Measurements from ENCODE around the gene B4GALT6.

The B4GALT6 gene

GRCh38 chr18:31702449-31702848 is 18.1 kb upstream of the B4GALT6 start:
- ATAC-seq (no peak), DNase-seq (no peak)
- no peaks in the 10 kb centered on the region for H3K9me3 Mint-ChIP-seq
- H3K27ac Mint-ChIP-seq: no peak overlapping the region
- H3K27me3 Mint-ChIP-seq: no peaks in the 10 kb centered on the region
- H3K4me3 Mint-ChIP-seq: no peak overlapping the region
- H3K4me1 Mint-ChIP-seq: peaks cover 7% of the 10 kb centered on the region

DNA sequence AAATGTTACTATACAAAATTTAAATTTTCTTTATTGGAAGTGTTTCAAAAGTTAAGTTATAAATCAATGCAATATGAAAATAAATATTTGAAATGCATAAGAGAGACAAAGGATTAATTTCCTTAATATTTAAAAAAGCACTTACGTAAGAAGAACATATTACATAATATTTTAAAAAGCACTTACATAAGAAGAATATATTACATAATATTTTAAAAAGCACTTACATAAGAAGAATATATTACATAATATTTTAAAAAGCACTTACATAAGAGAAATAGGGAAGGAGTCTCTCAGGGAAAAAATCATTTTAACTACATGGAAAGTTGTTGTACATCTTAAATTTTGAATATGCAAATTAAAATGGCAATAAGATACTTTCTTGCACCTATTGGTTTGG is 17.4 kb upstream of the B4GALT6 start:
- H3K4me3 Mint-ChIP-seq: no peak overlapping the region
- ATAC-seq (no peak), DNase-seq (no peak)
- no peak overlapping the region for H3K27ac Mint-ChIP-seq
- peaks cover 7% of the 10 kb centered on the region for H3K4me1 Mint-ChIP-seq
- H3K27me3 Mint-ChIP-seq: peaks cover 7% of the 10 kb centered on the region
- H3K9me3 Mint-ChIP-seq: no peaks in the 10 kb centered on the region

DNA sequence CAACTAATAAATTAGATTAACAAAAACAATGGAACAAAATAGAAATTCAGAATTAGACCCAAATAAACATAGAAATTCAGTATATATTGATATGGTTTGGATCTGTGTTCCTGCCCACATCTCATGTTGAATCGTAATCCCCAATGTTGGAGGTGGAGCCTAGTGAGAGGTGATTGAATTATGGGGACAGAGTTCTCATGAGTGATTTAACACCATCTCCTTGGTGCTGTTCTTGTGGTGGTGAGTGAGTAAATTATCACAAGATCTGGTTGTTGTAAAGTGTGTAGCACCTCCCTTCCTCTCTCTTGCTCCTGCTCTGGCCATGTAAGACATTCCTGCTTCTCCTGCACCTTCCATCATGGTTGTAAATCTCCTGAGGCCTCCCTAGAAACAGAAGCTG is 16.6 kb upstream of the B4GALT6 start:
- Mint-ChIP-seq H3K9me3 (no peaks in the 10 kb centered on the region), H3K4me1 (peaks cover 7% of the 10 kb centered on the region), H3K27me3 (peaks cover 10% of the 10 kb centered on the region), H3K27ac (no peak overlapping the region), H3K4me3 (no peak overlapping the region)
- DNase-seq: no peak
- ATAC-seq: no peak

GRCh38 chr18:31697351-31698298 is 13.2 kb upstream of the B4GALT6 start:
- DNase-seq (no peak), ATAC-seq (no peak)
- Mint-ChIP-seq H3K9me3 (no peaks in the 10 kb centered on the region), H3K4me3 (no peak overlapping the region), H3K27ac (no peak overlapping the region), H3K27me3 (peaks cover 16% of the 10 kb centered on the region), H3K4me1 (peaks cover 5% of the 10 kb centered on the region)

GRCh38 chr18:31695989-31696388 is 11.6 kb upstream of the B4GALT6 start:
- peaks cover 16% of the 10 kb centered on the region for H3K27me3 Mint-ChIP-seq
- H3K27ac Mint-ChIP-seq: no peak overlapping the region
- H3K4me3 Mint-ChIP-seq: no peak overlapping the region
- H3K4me1 Mint-ChIP-seq: no peaks in the 10 kb centered on the region
- DNase-seq (no peak), ATAC-seq (no peak)
- H3K9me3 Mint-ChIP-seq: no peaks in the 10 kb centered on the region

- Mint-ChIP-seq H3K9me3 (no peaks in the 10 kb centered on the region), H3K4me3 (no peak overlapping the region), H3K27ac (no peak overlapping the region), H3K4me1 (no peaks in the 10 kb centered on the region), H3K27me3 (peaks cover 21% of the 10 kb centered on the region)
- DNase-seq (no peak), ATAC-seq (no peak)
Observed at GRCh38 chr18:31694297-31694696, 9.9 kb upstream of the B4GALT6 start.

DNA sequence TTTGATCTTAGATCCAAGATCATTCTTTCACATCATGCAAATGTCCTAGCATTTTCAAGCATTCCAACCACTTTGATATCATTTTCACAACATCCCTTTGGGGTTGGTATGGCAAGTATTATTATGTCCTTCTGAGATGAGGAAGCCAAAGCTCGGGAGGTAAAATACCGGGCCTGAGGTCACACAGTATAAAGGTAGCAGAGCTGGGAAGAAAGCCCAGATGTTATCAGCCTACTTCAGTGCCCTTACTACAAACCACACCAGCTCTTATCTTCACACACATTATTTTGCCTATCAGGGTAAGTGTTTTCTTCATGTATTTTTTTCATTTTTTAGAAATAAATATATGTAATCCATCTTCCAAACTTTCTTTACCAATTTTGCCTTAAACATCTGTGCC is 4.2 kb upstream of the B4GALT6 start:
- H3K27me3 Mint-ChIP-seq: peaks cover 28% of the 10 kb centered on the region
- DNase-seq (no peak), ATAC-seq (no peak)
- H3K4me1 Mint-ChIP-seq: peaks cover 15% of the 10 kb centered on the region
- H3K27ac Mint-ChIP-seq: no peak overlapping the region
- H3K9me3 Mint-ChIP-seq: no peaks in the 10 kb centered on the region
- H3K4me3 Mint-ChIP-seq: no peak overlapping the region

DNA sequence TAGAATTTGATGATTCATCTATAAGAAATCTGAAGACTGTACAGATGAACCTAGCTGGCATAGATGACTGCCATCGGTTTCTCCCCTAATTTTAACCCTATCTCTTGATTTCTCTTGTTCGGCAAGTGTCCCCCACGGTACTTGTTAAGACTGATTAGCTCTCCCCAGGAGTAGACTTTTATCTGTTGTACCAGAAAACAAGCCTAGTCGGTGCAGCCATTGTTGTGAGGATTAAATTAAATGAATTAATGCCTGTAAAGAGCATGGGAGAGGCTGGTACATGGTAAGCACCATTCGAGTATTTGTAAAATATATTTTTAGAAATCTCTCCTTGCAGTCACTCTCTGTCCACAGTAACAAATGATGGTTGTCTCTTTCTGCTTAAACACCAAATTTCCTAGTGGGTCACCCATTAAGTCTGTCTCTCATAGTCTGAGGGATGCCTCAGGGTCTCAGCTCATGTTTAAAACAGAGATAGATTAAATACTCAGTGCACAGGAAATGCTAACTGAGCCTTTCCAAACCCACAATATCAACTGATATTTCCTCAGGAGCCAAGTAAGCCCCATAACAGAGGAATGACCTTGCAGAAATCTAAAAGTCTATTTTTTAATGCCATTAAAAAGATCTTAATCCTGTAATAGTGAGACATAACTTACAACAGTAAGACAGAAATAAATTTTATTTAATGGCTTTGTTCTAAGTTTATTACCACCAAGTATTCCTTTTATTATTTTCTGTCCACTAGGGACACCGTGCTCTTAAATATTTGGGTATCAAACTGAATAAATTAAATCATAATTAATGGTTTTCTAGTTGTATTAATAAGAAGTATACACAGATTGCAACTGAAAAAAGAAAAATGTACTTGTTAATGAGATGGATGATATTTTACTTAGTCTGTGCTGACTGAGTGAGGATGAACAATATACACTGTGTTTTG is 2.9 kb upstream of the B4GALT6 start:
- Mint-ChIP-seq H3K4me3 (no peak overlapping the region), H3K4me1 (peaks cover 23% of the 10 kb centered on the region), H3K27ac (no peak overlapping the region), H3K27me3 (peaks cover 39% of the 10 kb centered on the region), H3K9me3 (no peaks in the 10 kb centered on the region)
- DNase-seq (no peak), ATAC-seq (no peak)

GRCh38 chr18:31686572-31686971 is 2.2 kb upstream of the B4GALT6 start:
- ATAC-seq (no peak), DNase-seq (no peak)
- Mint-ChIP-seq H3K27me3 (peaks cover 42% of the 10 kb centered on the region), H3K4me3 (peak overlapping the region in 1 of 2 donors; percentile 19), H3K27ac (no peak overlapping the region), H3K4me1 (peaks cover 24% of the 10 kb centered on the region), H3K9me3 (no peaks in the 10 kb centered on the region)

- peaks cover 28% of the 10 kb centered on the region for H3K4me1 Mint-ChIP-seq
Observed at GRCh38 chr18:31685097-31686082, 1.0 kb upstream of the B4GALT6 start.

DNA sequence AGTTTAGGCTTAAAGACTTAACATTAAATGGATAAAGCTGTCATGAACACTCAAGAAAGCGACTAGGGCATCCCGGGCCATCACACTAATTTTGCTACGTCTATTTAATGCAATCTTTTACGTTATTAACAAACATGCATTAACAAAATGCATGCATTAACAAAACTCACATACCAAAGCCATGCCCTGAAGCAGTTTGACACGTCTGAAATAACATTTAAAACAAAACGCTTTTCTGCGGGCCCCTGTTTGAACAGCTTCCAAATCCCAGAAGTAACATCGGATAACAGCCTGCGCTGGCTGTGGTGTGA is 458 bp downstream of the B4GALT6 start:
- Mint-ChIP-seq H3K9me3 (no peaks in the 10 kb centered on the region), H3K27me3 (peaks cover 51% of the 10 kb centered on the region), H3K27ac (peak overlapping the region in 1 of 2 donors; percentile 81), H3K4me3 (peak overlapping the region; percentile 88 to 91), H3K4me1 (peaks cover 28% of the 10 kb centered on the region)
- no peak for DNase-seq
- no peak for ATAC-seq

More at GRCh38 chr18:31685097-31686082, 1.0 kb upstream of the B4GALT6 start:
- H3K27ac Mint-ChIP-seq: peak overlapping the region in 1 of 2 donors; percentile 48
- ATAC-seq (peak; percentile 86), DNase-seq (peak; percentile 63 to 70)
- H3K4me3 Mint-ChIP-seq: peak overlapping the region; percentile 78 to 80
- H3K9me3 Mint-ChIP-seq: no peaks in the 10 kb centered on the region
- H3K27me3 Mint-ChIP-seq: peaks cover 54% of the 10 kb centered on the region

GRCh38 chr18:31683106-31683505 is 1.3 kb downstream of the B4GALT6 start:
- peaks cover 29% of the 10 kb centered on the region for H3K4me1 Mint-ChIP-seq
- no peak for DNase-seq
- H3K4me3 Mint-ChIP-seq: peak overlapping the region in 1 of 2 donors; percentile 20
- H3K27ac Mint-ChIP-seq: no peak overlapping the region
- no peak for ATAC-seq
- H3K27me3 Mint-ChIP-seq: peaks cover 57% of the 10 kb centered on the region
- H3K9me3 Mint-ChIP-seq: no peaks in the 10 kb centered on the region

DNA sequence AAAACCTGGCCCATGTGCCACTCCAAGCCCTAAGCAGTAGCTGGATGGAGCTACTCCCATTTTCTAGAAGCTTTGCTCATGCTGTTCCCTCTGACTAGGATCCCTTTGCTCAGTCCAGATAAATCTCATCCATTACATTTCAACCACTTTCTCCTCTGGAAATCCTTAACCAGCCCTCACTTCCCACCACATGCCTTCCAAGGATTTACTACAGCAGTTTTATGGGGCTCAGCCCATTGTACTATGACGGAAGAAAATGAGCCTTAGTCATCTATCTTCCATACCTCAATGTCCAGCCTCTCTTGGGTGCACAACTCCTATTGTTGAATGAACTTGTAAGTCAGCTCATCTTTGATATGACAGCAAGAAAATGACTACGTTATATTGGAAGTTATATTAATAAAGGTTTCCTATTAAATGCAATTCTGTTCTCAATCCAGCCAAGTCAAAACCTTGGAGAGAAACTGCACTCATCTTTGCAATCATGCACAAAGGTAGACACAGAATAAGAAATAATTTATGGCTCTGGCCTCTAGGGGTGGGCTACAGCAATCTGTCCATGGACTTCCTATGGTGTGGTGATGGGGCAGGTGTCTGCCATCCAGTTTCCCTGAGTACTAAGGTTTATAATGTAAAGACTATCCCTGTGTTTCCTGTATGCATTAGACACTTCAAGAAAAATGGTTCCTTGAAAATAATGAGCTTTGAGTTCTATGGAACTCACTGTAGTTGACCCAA is 3.4 kb downstream of the B4GALT6 start:
- Mint-ChIP-seq H3K4me1 (peaks cover 33% of the 10 kb centered on the region), H3K9me3 (no peaks in the 10 kb centered on the region), H3K27ac (no peak overlapping the region), H3K27me3 (peaks cover 57% of the 10 kb centered on the region), H3K4me3 (no peak overlapping the region)
- no peak for DNase-seq
- ATAC-seq: no peak

DNA sequence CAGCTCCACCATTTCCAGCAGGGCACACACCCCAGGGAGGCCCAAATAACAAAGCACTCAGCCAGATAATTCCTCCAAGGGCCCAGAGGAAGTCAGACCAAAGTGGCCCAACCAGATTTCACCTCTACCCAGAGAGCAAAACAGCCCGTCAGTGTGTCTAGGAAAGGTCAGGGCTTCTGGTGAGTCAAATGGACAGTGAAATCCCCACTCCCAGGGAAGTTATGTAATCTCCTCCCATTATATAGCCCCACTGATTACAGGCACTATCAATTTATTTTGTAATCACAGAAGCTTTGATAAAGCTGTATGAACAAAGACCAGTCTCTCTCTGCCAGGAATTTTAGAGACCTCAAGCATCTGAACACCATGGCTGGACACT is 4.0 kb downstream of the B4GALT6 start:
- no peak for ATAC-seq
- no peaks in the 10 kb centered on the region for H3K9me3 Mint-ChIP-seq

More for the DNA sequence above, 4.0 kb downstream of the B4GALT6 start:
- H3K27ac Mint-ChIP-seq: no peak overlapping the region
- H3K4me1 Mint-ChIP-seq: peaks cover 29% of the 10 kb centered on the region
- no peak overlapping the region for H3K4me3 Mint-ChIP-seq
- H3K27me3 Mint-ChIP-seq: peaks cover 57% of the 10 kb centered on the region
- no peak for DNase-seq

Data from stimulated activated naive CD8-positive, alpha-beta T cell treated with anti-CD3 and anti-CD28 coated beads, Interleukin-15, amount 100 ng/mL, for 72 hours (primary cell).